Measurements from ENCODE around the gene KATNIP.

KATNIP gene

GRCh38 chr16:27522173-27522707 is 27.7 kb upstream of the KATNIP start:
- DNase-seq (ENCODE audit: low spot score) = no peak
- no peak for TF ChIP-seq CTCF (IDR thresholded peaks at IDR 0.05; ENCODE audit: extremely low read depth, missing control alignments)

- no peak for DNase-seq (ENCODE audit: low spot score)
- TF ChIP-seq CTCF (IDR thresholded peaks at IDR 0.05; ENCODE audit: extremely low read depth, missing control alignments) = no peak
Measured at GRCh38 chr16:27526180-27526579, 23.8 kb upstream of the KATNIP start.

GRCh38 chr16:27528294-27528693 is 21.6 kb upstream of the KATNIP start:
- no peak for DNase-seq (ENCODE audit: low spot score)
- no peak for TF ChIP-seq CTCF (IDR thresholded peaks at IDR 0.05; ENCODE audit: extremely low read depth, missing control alignments)

DNA sequence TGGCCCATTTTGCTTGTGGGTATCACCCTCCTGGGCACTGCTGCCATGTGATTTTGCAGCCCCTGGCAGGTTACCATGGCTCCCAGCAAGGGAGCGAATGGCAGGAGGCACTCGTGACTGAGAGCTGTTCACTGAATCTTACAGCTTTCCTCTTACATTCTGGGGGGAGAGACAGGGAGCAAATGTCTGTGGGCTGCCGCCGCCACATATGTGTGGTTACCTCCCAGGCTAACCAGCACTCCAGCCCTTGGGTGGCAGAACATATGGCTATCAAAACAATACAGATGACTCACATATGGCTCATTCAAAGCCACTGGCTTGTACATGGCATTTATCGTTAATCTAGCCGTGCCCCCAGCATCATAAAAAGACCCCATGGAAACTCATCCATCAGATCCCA is 20.0 kb upstream of the KATNIP start:
- TF ChIP-seq CTCF (IDR thresholded peaks at IDR 0.05; ENCODE audit: extremely low read depth, missing control alignments) = no peak
- DNase-seq (ENCODE audit: low spot score) = no peak

GRCh38 chr16:27531186-27531585 is 18.8 kb upstream of the KATNIP start:
- no peak for TF ChIP-seq CTCF (IDR thresholded peaks at IDR 0.05; ENCODE audit: extremely low read depth, missing control alignments)
- no peak for DNase-seq (ENCODE audit: low spot score)

DNA sequence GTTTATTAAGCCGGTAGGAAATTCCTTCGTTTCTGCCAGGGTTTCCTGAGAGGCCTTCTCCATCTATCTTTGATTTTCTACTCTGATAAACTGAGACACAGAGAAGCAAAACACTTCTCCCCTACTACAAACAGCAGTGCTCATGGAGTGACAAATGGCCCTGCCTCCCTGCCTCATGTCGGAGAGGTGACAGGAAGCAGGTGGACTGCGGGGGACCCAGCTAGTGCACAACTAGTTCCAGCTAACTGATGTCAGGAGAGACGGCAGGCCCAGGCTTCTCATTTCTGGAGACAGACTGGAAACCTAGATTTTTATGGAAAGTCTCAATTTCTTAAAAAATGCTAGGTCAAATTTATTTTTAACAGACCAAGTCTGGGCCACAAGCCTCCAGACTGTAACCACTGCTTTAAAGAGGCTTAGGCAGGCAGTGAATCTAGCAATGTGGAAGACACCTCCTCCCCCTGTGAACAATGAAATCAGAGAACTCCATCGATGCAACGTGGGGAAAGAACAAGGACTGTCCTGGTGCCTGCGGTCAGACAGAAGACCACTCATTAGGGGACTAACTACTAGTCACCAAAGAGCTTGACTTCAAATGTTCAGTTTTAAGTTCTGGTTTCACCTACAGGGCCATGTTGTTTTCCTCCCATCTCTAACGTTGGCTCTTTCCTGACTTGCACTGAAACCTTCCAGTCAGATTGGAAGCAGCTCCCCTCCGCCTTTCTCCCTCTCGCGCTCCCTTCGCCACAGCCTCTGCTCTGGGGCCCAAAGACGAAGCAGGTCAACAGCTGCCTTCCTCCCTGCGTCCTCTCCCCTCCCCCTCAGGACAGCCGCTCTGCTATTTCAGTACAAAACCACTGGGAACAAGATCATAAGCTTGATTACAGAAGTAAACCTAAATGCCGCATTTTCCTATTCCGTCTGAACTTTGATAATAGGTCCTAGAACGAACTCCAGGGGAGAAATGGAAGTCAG is 17.8 kb upstream of the KATNIP start:
- no peak for DNase-seq (ENCODE audit: low spot score)
- no peak for TF ChIP-seq CTCF (IDR thresholded peaks at IDR 0.05; ENCODE audit: extremely low read depth, missing control alignments)

DNA sequence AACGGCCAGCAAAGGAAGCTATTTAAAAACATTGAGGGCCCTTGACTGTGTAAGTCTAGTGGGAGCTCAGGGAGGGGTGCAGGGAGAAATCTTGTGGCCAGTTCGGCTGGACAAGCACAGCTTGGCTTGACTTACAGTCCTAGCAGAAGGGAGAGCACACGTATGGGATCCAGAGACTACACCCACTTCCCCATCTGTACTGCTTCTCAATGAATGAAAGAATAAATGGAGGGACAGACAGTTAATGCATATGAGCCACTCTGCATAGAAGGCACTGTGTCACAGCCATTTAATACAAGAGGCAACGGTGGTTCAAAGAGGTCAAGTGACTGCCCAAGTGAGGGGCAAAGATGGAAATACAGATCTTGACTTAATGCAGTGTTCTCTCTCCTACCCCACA is 15.7 kb upstream of the KATNIP start:
- no peak for TF ChIP-seq CTCF (IDR thresholded peaks at IDR 0.05; ENCODE audit: extremely low read depth, missing control alignments)
- DNase-seq (ENCODE audit: low spot score) = no peak
